Liver (tissue), 9 donors: ENCODE measurements around the gene THSD7B. TPM values are rescaled to one million over a fixed set of nuclear protein-coding genes. Genes with fewer than 3 reads are reported as not detected.

Source experiments
- DNase-seq: peaks from one replicate; pipeline ENCODE4 v3.0.0-alpha.2; 2017; ENCODE audit warnings: low spot score
- H3K27ac ChIP-seq, 2 donors: one replicate each; pipeline ENCODE4 v1.7.0; 2013; ENCODE audit warnings: inconsistent platforms in 2 of 2, low read length in 2 of 2, control low read depth in 1 of 2, low read depth in 1 of 2, mild to moderate bottlenecking in 1 of 2
- H3K27me3 ChIP-seq, 4 donors: one replicate each; pipeline versions ENCODE4 v1.6.1 to v1.7.0; 2013; ENCODE audit warnings: low read length in 3 of 4, inconsistent platforms in 1 of 4, mild to moderate bottlenecking in 1 of 4, moderate library complexity in 1 of 4; ENCODE audit not compliant: control insufficient read depth in 4 of 4, insufficient read depth in 4 of 4
- H3K36me3 ChIP-seq, 4 donors: one replicate each; pipeline versions ENCODE4 v1.6.1 to v1.7.0; 2013; ENCODE audit warnings: low read length in 3 of 4, mild to moderate bottlenecking in 3 of 4, low read depth in 1 of 4, moderate library complexity in 1 of 4; ENCODE audit not compliant: control insufficient read depth in 4 of 4, insufficient read depth in 3 of 4
- H3K4me1 ChIP-seq, 4 donors: one replicate each; pipeline versions ENCODE4 v1.6.1 to v1.7.0; 2013; ENCODE audit warnings: low read length in 3 of 4, mild to moderate bottlenecking in 3 of 4, moderate library complexity in 1 of 4; ENCODE audit not compliant: control insufficient read depth in 4 of 4, insufficient read depth in 4 of 4
- H3K4me3 ChIP-seq, 3 donors: one replicate each; pipeline versions ENCODE4 v1.6.1 to v1.7.0; 2013; ENCODE audit warnings: low read length in 3 of 3, control low read depth in 1 of 3, low read depth in 1 of 3, mild to moderate bottlenecking in 1 of 3
- H3K9ac ChIP-seq, 2 donors: one replicate each; pipeline ENCODE4 v1.7.0; 2013; ENCODE audit warnings: low read length in 2 of 2, mild to moderate bottlenecking in 2 of 2, moderate library complexity in 2 of 2, control low read depth in 1 of 2, low read depth in 1 of 2
- H3K9me3 ChIP-seq, 4 donors: one replicate each; pipeline versions ENCODE4 v1.6.1 to v1.7.0; 2013; ENCODE audit warnings: low read length in 3 of 4; ENCODE audit not compliant: control insufficient read depth in 4 of 4
- EGR1 ChIP-seq, 2 donors: IDR thresholded peaks; 2 replicates each; pipeline ENCODE4 v1.6.1; 2016 to 2018; ENCODE audit warnings: antibody characterized with exemption in 2 of 2, low read depth in 2 of 2
- FOXA1 ChIP-seq: IDR thresholded peaks from 2 replicates; pipeline ENCODE4 v1.6.1; 2016; ENCODE audit warnings: antibody characterized with exemption
- FOXA2 ChIP-seq: IDR thresholded peaks from 2 replicates; pipeline ENCODE4 v1.6.1; 2016; ENCODE audit warnings: antibody characterized with exemption
- GABPA ChIP-seq, 2 donors: IDR thresholded peaks in 1 of 2; conservative IDR thresholded peaks in 1 of 2; 2 replicates each; pipeline ENCODE4 v1.6.1; 2016; ENCODE audit warnings: antibody characterized with exemption in 2 of 2, mild to moderate bottlenecking in 1 of 2, moderate library complexity in 1 of 2
- HNF4A ChIP-seq, 2 donors: conservative IDR thresholded peaks; 2 replicates each; pipeline ENCODE4 v1.6.1; 2016; ENCODE audit warnings: antibody characterized with exemption in 2 of 2, mild to moderate bottlenecking in 2 of 2
- HNF4G ChIP-seq: IDR thresholded peaks from 2 replicates; pipeline ENCODE4 v1.6.1; 2016; ENCODE audit warnings: antibody characterized with exemption
- JUND ChIP-seq, 2 donors: IDR thresholded peaks; 2 replicates each; pipeline ENCODE4 v1.6.1; 2016; ENCODE audit warnings: antibody characterized with exemption in 2 of 2
- NR2F2 ChIP-seq: IDR thresholded peaks from 2 replicates; pipeline ENCODE4 v1.6.1; 2016; ENCODE audit warnings: antibody characterized with exemption
- RAD21 ChIP-seq, 2 donors: IDR thresholded peaks; 2 replicates each; pipeline ENCODE4 v1.6.1; 2016; ENCODE audit warnings: antibody characterized with exemption in 2 of 2, mild to moderate bottlenecking in 2 of 2
- RXRA ChIP-seq, 2 donors: IDR thresholded peaks; 2 replicates each; pipeline ENCODE4 v1.6.1; 2017 to 2018; ENCODE audit warnings: antibody characterized with exemption in 2 of 2, mild to moderate bottlenecking in 1 of 2
- SP1 ChIP-seq: IDR thresholded peaks from 2 replicates; pipeline ENCODE4 v1.6.1; 2018; ENCODE audit warnings: antibody characterized with exemption, mild to moderate bottlenecking
- TAF1 ChIP-seq: conservative IDR thresholded peaks from 2 replicates; pipeline ENCODE4 v1.6.1; 2016; ENCODE audit warnings: antibody characterized with exemption, mild to moderate bottlenecking
- YY1 ChIP-seq: IDR thresholded peaks from 2 replicates; pipeline ENCODE4 v1.6.1; 2016; ENCODE audit warnings: antibody characterized with exemption, mild to moderate bottlenecking
- ZBTB33 ChIP-seq: IDR thresholded peaks from 2 replicates; pipeline ENCODE4 v1.6.1; 2016; ENCODE audit warnings: antibody characterized with exemption
- WGBS: extraction: QIAGEN DNeasy Blood & Tissue Kit; methylation state at CpG from one replicate; pipeline ENCODE4 v1.1.7; 2013; 5-methylcytosine and 5-hydroxymethylcytosine counted together
- polyA plus RNA-seq, 2 donors: library from polyadenylated mRNA; stranded (reverse) in 1 of 2; unstranded in 1 of 2; fragments of 200-250 nt in 1 of 2; fragments of >200 nt in 1 of 2; fragmentation: Nextera tagmentation in 1 of 2; extraction: Ambion mirVana in 1 of 2; gene quantifications; one replicate each; pipeline versions ENCODE4 v1.2.1 to v1.2.3, GENCODE V29; 2013 to 2015
- total RNA-seq, 2 donors: library from RNA; depleted of rRNA; stranded (reverse); fragments of >200 nt; gene quantifications; one replicate each; pipeline ENCODE4 v1.2.3, GENCODE V29; 2014
- TF ChIP-seq, protein P1 (sequence below): IDR thresholded peaks from 2 replicates; pipeline ENCODE4 v1.6.1; 2016; ENCODE audit warnings: antibody characterized with exemption, mild to moderate bottlenecking
- TF ChIP-seq, protein P2 (sequence below): IDR thresholded peaks from 2 replicates; pipeline ENCODE4 v1.6.1; 2016; ENCODE audit warnings: antibody characterized with exemption
- TF ChIP-seq, protein P3 (sequence below): IDR thresholded peaks from 2 replicates; pipeline ENCODE4 v1.6.1; 2016; ENCODE audit warnings: antibody characterized with exemption
- TF ChIP-seq, protein P4 (sequence below): fragments of 150-350 bp; IDR thresholded peaks from 2 replicates; pipeline ENCODE4 v1.5.1; 2017; ENCODE audit warnings: improper control_type of control experiment, low read depth, low read length; ENCODE audit not compliant: missing input control
- donor health status: healthy.
- donor health status: healthy.
- donor health status: healthy.
- donor health status: healthy.
- donor health status: healthy.

The THSD7B gene
- total and polyA plus RNA-seq, 4 donors: 0.01 to 0.75 (median 0.42) TPM; not detected in 1

DNA sequence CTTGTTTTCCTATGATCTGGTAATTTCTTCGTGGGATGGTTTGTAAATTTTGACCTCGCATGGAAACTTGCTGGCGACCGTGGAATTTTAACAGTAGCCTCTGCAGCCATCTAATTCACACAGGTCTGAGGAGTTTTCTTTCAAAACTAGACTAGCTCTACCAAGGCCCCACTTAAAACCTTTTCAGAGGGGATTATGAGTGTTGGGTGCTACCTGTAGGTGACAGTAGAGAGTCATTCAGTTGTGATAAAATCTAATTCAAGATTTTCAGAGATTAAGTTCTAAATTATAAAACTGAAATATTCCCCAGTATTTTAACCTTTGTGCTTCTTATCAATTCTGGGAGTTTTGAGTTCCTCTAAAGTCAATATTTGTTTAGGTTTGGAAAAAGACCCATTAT lies 31.0 kb downstream of the THSD7B start:
- H3K4me1 ChIP-seq: no peaks in the 10 kb centered on the region
- WGBS: 83% methylated on average over 4 of the region's 4 CpGs
- H3K9me3 ChIP-seq: no peaks in the 10 kb centered on the region

More for the DNA sequence above, 31.0 kb downstream of the THSD7B start:
- no peak for TF ChIP-seq TAF1
- TF ChIP-seq RXRA (IDR thresholded peaks at IDR 0.05): no peak
- TF ChIP-seq NR2F2: no peak
- TF ChIP-seq EGR1 (IDR thresholded peaks at IDR 0.05; ENCODE audit: low read depth in 2 of 2): no peak
- TF ChIP-seq JUND (IDR thresholded peaks at IDR 0.05): no peak
- TF ChIP-seq, protein P1, sequence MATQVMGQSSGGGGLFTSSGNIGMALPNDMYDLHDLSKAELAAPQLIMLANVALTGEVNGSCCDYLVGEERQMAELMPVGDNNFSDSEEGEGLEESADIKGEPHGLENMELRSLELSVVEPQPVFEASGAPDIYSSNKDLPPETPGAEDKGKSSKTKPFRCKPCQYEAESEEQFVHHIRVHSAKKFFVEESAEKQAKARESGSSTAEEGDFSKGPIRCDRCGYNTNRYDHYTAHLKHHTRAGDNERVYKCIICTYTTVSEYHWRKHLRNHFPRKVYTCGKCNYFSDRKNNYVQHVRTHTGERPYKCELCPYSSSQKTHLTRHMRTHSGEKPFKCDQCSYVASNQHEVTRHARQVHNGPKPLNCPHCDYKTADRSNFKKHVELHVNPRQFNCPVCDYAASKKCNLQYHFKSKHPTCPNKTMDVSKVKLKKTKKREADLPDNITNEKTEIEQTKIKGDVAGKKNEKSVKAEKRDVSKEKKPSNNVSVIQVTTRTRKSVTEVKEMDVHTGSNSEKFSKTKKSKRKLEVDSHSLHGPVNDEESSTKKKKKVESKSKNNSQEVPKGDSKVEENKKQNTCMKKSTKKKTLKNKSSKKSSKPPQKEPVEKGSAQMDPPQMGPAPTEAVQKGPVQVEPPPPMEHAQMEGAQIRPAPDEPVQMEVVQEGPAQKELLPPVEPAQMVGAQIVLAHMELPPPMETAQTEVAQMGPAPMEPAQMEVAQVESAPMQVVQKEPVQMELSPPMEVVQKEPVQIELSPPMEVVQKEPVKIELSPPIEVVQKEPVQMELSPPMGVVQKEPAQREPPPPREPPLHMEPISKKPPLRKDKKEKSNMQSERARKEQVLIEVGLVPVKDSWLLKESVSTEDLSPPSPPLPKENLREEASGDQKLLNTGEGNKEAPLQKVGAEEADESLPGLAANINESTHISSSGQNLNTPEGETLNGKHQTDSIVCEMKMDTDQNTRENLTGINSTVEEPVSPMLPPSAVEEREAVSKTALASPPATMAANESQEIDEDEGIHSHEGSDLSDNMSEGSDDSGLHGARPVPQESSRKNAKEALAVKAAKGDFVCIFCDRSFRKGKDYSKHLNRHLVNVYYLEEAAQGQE: no peak
- TF ChIP-seq ZBTB33: no peak
- TF ChIP-seq, protein P2, sequence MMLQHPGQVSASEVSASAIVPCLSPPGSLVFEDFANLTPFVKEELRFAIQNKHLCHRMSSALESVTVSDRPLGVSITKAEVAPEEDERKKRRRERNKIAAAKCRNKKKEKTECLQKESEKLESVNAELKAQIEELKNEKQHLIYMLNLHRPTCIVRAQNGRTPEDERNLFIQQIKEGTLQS: no peak
- TF ChIP-seq, protein P3, sequence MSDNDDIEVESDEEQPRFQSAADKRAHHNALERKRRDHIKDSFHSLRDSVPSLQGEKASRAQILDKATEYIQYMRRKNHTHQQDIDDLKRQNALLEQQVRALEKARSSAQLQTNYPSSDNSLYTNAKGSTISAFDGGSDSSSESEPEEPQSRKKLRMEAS: no peak
- TF ChIP-seq SP1: no peak
- TF ChIP-seq, protein P4, sequence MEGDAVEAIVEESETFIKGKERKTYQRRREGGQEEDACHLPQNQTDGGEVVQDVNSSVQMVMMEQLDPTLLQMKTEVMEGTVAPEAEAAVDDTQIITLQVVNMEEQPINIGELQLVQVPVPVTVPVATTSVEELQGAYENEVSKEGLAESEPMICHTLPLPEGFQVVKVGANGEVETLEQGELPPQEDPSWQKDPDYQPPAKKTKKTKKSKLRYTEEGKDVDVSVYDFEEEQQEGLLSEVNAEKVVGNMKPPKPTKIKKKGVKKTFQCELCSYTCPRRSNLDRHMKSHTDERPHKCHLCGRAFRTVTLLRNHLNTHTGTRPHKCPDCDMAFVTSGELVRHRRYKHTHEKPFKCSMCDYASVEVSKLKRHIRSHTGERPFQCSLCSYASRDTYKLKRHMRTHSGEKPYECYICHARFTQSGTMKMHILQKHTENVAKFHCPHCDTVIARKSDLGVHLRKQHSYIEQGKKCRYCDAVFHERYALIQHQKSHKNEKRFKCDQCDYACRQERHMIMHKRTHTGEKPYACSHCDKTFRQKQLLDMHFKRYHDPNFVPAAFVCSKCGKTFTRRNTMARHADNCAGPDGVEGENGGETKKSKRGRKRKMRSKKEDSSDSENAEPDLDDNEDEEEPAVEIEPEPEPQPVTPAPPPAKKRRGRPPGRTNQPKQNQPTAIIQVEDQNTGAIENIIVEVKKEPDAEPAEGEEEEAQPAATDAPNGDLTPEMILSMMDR: no peak
- no peak for TF ChIP-seq GABPA (IDR thresholded peaks at IDR 0.05 in 1 of 2, conservative IDR thresholded peaks at IDR 0.05 in 1 of 2)
- no peak for TF ChIP-seq FOXA1
- TF ChIP-seq HNF4G: no peak
- no peak for TF ChIP-seq RAD21 (IDR thresholded peaks at IDR 0.05)
- no peak for TF ChIP-seq YY1
- TF ChIP-seq HNF4A (conservative IDR thresholded peaks at IDR 0.05): no peak
- TF ChIP-seq FOXA2: no peak
- no peak overlapping the region for H3K27ac ChIP-seq
- H3K9ac ChIP-seq: no peak overlapping the region
- no peak for DNase-seq
- H3K36me3 ChIP-seq: no peaks in the 10 kb centered on the region
- no peak overlapping the region for H3K4me3 ChIP-seq
- no peaks in the 10 kb centered on the region for H3K27me3 ChIP-seq
